ENCODE data around the gene SRD5A1.

DNA sequence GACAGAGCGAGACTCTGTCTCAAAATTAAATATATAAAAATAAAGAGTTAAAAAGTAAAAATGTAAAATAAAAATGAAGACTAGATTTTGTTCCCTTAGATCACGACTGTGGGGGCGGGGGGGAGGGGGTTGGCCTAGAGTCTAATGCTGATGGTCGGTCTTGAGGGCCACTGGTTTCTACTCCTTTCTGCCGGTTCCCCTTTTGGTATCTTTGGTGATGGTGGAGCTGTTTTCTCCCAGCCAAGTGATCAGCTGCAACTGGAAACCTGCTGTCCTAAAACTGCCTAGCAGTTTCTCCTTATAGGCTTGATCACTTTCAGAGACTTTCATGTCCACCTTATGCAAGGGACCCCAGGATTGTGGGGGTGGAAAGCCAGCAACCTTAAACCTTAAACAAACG lies 1.1 kb downstream of the SRD5A1 start:
- TF ChIP-seq ZNF274 (IDR thresholded peaks at IDR 0.05; ENCODE audit: low read depth, low read length) (no peak), YY1 (IDR thresholded peaks at IDR 0.05; ENCODE audit: insufficient read depth, insufficient read length) (no peak)
